SW480 (cell line): ENCODE data around the gene BET1L.
"Not testable (repeated sequence)": the region's sequence is repeated elsewhere in the genome, so short reads cannot be mapped to it uniquely, and the experiment has no call there.

Experiments used
- DNase-seq: peaks from one replicate; pipeline ENCODE4 v3.0.0-alpha.2; 2016; ENCODE audit warnings: low spot score

Gene BET1L, protein sequence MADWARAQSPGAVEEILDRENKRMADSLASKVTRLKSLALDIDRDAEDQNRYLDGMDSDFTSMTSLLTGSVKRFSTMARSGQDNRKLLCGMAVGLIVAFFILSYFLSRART

DNA sequence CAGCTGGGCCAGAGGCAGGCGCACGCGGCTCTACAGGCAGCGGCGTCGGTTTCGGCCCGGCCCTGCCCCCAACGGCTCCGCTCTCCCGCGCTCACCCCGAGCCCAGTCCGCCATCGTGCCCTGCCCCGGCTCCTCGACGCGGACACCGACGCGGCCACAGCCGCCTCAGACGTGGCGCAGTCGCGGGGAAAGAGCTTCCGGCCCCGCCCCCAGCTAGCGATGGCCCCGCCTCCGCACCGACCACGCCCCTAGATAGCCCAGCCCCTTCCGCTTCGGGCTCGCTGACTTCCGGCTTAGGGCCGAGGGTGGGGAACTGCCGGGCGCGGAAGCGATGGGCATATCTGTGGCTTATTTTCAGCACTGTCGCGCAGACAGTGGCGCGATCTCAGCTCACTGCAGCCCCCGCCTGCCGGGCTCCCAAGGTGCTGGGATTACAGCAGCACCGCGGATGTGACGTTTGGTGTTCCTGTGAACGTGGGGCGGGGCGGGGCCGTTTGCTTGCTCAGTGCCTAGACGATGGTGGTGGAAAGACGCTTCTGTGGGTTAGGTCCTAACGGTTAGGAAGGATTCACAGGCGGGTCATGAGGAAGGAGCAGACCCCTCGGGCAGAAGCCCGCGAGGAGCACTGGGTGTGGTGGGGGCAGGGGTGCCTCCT, at the start of gene BET1L, which contains the start of gene RIC8A:
Gene BET1L, minus strand, starts transcription at position 192 of the 655 bp plus-strand sequence. Its CDS starts 78 bp downstream, at position 114.
Gene RIC8A, plus strand, starts transcription at position 501 of the 655 bp plus-strand sequence. CDS start 1,147 bp downstream, outside the sequence.
- DNase-seq: peak; percentile 96

DNA sequence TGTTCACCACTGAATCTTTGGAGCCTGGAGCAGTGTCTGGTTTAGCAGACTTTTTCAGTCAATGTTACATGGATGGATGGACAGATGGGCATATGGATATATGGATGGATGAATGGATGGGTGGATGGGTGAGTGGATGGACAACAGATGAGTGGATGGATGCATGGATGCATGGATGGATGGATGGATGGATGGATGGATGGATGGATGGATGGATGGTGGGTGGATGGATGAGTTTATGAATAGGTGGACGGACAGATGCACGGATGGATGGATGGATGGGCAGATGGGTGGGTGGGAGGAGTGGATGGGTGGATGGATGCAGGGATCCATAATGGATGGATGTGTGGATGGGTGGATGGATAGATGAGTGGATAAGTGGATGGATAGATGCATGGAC, 48.6 kb upstream of the BET1L start:
- DNase-seq: no peak

DNA sequence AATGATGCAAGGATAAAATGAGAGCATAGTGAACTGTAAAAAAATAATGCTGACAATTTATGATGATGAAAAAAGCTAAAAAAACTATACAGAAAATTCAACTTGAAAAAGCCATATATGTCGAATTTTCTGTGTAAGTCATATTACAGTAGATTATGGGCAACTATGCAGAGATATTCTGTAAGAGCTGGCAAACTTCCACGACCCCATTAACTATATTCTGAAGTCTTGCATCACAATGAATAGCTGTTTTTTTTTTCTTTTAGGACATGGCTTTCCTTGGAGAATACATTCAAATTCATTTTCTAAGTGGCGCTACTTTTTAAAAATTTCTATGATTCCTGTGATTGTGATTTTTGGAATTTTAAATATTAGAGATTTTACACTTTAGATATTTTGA, 48.0 kb upstream of the BET1L start:
- no peak for DNase-seq

DNA sequence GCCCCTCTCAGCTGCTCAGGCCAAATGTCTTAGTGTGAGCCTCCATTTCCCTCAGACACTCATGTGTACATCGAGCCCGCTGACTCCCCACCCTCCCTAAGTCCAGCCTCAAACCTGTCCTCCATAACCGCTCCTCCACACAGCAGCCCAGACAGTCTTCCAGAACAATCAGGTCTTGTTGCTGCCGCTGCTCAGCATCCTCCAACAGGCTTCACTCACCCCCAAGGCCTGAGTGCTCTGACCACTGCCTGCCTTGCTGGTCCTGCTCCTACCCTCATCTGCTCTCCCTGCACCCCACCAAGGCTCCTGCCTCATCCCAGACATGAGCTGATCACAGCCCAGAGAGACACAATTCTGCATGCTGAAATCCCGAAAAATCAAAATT, 46.7 kb upstream of the BET1L start:
- no peak for DNase-seq

DNA sequence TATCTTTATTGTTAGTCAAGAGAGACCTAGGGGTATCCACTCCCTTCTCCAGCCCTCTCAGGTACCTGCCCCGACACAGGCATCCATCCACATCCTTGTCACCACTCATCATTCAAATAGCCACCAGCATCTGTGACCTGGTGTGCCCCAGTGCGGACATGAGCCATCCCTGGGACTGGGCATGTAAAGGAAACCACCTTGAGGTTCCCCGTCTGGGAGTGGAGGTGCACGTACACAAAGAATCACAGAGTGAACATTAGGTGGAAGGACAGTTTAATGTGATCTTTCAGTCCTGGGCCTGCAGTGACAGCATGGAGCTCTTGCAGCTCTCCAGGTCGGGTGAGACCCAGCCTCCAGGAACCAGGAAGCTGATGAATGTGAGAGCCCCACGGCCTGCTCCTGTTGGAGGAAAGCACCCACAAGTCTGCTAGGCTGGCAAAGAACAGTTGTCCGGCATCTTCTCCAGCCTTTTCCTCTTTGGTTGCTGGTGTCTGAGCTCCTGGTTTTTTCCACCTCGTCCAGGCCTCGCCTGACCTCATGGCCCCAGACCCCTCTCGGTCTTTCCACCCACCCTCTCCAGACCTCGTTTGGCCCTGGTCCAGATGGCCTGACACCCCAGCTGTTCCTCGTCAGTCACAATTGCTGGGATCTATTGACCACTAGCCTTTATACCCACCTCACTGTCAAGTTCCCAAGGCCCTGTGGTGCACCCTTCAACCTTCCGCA, 46.1 kb upstream of the BET1L start:
- DNase-seq: no peak

DNA sequence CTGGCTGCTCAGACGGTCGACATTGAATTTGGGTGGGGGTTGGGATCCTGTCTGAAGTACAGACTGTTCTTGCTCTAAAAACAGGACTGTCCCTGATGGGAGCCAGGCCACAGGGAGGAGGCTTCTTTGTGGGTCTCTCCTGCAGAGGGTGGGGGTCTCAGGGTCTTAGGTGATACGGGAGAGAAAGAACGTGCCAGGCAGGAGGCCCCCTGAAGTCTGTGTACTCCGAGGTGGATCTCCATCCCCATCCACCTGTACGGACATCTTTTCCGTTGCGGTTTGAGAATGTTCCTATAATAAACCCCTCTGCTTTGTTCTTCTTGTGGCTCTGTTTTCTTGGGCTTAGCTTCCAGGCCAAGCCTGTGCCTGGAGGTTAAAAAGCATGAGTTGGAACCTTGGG, 45.5 kb upstream of the BET1L start:
- DNase-seq: no peak

DNA sequence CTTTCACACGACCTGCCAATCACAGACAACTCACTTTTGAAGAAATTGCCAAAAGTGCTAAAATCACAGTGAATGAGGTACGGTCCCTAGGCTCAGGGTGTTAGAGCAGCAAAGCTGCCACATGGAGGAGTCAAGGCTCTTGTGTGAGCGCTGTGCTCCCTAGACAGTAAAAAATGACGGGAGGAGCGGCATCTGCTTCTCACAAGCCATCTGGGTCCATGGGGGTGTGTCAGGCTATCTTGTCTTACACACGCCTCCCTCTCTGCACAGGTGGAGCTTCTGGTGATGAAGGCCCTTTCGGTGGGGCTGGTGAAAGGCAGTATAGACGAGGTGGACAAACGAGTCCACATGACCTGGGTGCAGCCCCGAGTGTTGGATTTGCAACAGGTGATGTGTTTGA, 44.4 kb upstream of the BET1L start:
- DNase-seq: no peak

DNA sequence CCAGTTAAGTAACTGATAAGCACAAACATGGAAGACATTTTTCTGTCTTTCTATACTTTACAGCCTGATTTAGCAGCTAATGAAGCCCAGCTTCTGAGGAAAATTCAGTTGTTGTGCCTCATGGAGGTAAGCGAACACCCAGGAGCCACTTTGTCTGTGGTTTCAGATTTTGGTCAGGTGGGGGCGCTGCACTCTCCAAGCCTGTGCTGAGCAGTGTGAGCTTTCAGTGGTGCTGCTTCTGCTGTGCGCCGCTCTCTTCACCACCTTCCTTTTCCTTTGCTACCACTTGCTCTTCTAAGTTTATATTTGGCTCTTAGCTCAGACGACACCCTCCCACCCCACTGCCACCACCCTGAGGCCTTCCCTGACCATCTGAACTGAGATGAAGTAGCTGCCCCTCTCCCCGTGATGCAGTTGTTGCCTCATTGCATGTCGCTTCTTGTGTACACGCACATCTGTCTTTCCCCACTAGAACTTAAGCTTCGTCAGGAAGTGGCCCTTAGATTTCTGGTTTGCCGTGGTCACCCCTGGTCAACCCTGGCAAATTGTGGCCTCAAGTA, 43.6 kb upstream of the BET1L start:
- no peak for DNase-seq

DNA sequence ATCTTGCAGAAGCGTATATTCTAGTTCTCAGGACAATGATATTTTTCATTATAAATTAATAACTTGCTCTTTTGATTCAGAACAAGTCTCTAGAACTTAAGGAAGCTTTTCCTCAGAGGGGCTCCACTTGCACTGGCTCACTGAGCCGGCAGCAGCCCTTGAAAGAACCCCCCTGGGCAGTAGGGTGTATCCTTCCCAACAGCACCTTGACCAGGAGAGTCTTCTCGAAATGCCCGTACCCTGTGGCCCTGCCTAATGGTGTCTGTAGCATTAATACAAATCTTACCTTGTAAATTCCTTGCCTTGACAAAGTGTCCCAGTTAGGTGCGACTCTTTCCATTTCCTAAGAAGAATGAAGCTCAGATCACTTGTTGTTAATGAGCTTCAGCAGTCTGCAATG, 43.1 kb upstream of the BET1L start:
- no peak for DNase-seq

DNA sequence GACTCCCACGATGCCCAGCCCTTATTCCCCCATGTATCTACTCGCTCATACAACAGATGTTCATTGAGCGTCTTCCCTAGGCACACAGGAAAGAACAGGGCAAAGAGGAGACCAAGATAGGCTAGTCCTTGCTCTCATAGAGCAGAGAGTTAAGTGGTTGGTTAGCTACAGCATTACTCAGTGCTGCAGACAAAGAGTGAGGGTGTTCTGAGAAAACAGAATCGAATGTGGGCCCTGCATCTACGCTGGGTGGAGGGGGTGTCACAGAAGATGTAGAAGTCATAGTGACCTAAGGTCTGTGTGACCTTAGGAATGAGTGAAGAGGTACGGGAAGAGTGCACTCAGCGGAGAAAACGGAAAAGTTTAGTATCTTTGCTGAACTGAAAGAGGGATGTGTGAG, 41.9 kb upstream of the BET1L start:
- no peak for DNase-seq

DNA sequence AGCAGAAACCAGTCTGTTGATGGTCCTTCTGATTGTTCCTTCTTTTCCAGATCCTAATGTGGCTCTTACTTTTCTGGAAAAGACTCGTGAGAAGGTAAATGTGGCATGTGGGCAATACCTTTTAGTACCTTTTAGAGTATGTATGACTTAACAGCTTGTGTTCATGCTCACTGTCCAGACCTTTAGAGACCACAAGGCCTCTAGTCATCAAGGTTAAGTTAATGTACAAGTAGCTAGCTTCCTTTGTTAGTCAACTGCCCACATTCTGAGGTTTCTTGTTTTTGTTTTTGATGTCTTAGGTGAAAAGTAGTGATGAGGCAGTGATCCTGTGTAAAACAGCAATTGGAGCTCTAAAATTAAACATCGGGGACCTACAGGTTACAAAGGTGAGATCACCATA, 37.2 kb upstream of the BET1L start:
- no peak for DNase-seq

DNA sequence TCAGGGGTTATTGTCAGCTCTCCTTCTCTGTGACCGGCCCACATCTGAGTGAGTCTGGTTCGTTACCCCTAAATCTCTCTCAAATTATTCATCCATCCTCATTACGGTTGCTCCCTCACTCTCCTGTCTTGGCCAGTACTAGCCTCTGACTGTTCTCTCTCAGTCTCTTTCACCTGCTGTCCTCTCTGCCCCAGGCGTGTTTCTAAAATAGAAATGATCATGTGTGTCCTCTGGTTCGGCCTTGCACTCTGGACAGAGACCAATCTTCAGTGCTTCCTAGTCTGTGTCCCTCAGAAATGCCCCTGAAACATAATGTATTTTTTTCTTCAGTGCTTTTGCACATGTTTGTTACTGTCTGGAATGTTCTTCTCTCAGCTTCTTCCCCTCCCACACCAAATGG, 34.4 kb upstream of the BET1L start:
- no peak for DNase-seq

DNA sequence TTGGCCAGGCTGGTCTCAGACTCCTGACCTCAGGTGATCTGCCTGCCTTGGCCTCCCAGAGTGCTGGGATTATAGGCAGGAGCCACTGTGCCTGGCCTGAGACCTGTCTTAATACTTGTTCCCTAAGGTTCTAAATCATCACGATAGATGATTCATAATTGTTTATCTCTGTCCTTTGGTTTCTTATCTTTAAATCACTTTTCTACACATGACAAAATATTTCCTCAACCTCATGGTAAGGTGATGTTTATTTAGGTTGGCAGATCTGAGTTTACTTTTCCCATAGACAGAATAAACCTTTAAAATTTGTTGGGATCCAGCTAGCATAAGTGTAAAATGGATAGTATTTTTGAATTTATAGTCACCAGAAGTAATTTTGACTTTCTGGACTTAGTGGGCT, 33.1 kb upstream of the BET1L start:
- no peak for DNase-seq

DNA sequence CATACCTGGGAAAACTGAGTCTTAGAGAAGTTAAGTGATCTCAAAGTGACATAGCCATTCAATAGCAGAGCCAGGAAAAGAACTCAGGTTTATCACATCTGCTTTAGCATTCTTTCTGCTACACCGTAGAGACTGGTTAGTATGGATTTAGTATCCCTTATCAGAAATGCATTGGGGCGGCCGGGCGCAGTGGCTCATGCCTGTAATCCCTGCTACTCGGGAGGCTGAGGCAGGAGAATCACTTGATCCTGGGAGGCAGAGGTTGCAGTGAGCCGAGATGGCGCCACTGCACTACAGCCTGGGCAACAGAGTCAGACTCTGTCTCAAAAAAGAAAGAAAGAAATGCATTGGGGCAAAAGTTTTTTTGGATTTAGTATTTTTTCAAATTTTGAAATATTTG, 31.1 kb upstream of the BET1L start:
- not testable (repeated sequence) for DNase-seq

DNA sequence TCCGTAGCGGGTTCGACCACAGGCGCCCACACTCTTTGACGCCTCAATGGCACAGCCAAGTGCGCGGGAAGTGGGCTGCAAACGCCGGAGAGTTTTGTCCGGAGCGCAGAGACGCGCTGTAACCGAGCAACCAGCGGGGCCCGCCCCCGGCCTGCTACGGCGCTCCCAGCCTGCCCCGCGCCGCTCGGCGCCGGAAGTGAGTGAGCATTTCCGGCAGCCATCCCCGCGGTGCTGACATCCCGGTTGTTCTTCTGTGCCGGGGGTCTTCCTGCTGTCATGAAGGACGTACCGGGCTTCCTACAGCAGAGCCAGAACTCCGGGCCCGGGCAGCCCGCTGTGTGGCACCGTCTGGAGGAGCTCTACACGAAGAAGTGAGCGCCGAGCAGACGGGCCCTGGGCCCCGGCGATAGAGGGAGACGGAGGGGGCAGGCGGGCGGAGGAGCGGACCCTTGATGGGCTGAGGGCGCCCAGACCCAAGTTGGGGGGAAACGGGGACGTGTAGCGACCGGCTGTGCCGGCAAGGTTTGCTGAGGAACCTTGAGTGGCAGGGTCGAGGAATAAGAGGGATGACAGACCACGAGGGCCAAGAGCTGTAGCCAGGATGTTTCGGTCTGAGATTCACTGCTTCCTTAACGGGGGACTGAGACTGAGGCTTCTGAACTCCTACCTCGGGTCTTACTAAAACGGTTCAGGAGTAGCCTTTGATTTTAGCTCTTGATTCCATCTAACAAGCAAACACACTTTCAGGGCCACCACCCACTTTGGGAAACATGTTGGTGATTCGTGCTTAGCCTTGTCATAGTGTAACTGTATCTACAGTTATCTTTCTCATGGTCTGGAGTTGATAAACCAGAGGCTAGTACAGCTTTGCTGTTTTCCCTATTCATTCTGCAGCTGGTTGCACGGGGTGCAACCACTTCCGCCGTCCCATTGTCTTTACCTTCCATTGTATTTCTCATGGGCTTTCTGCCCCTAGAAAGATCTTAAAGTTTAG, 29.9 kb upstream of the BET1L start, which contains the start of gene PSMD13:
Gene PSMD13, plus strand, starts transcription at position 203 of the 994 bp plus-strand sequence. Its CDS starts 74 bp downstream, at position 277.
- DNase-seq: peak; percentile 82

DNA sequence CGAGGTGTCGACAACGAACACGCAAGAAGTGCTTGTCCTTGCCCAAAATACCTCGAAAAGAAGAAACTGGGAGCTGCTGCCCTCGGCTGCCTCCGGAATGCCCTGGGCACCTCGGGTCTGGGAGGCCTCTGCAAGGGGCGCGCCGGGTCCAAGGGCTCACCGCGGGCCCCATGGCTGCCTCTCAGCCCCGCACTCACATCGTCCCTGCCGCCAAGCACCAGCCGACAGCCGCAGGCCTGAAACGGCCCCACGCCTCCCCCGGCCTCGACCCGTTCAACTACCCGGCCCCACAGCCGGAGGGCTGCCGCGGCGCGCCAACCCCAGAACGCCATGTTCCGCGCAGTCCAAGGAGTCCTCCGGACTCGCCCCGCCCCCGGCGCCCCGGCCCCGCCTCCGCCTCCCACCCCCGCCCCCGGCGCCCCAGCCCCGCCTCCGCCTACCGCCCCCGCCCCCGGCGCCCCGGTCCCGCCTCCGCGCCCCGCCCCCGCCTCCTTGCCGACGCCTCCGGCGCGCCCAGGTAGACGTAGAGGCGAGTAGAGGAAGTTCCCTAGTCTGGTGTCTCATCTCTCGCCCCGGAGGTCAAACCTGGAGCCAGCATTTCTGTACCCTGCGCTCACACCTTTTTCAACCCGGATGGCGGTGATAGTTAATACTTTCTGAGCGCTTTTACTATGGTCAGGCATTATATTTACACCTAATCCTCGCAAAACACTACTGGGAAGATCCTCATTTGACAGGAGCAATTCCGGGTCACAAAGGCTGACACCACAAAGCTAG, 29.0 kb upstream of the BET1L start, which contains the start of gene SIRT3:
Gene SIRT3, minus strand, starts transcription at position 346 of the 777 bp plus-strand sequence. Its CDS starts 14 bp downstream, at position 332.
- peak; percentile 90 for DNase-seq

DNA sequence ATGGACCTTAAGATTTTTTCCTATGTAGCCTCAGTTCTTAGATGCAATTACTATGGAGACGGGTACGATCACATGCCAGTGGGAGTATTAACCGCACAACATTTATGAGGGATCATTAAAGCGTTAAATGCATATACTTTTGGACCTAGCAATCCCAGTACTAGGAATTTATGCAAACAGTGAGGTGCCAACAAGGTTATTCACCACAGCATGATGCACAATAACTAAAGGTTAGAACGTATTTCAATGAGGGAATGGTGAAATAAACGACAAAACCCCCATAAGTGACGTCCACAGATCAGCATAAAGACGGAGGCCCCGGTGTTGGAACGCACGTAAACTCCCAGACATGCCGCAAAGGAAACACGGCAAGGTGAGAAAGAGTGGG, 28.4 kb upstream of the BET1L start:
- no peak for DNase-seq

DNA sequence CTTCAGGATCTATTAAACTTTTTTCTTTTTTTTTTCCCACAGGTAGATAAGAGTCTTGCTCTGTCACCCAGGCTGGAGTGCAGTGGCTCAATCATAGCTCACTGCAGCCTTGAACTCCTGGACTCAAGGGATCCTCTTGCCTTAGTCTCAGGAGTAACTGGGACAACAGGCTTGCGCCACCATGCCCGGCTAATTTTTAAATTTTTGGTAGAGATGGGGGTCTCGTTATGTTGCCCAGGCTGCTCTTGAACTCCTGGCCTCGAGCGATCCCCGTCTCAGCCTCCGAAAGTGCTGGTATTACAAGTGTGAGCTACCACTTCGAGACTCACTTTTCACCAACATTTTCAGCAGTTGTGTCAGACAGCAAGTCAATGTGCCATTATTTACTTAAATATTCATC, 28.0 kb upstream of the BET1L start:
- no peak for DNase-seq

DNA sequence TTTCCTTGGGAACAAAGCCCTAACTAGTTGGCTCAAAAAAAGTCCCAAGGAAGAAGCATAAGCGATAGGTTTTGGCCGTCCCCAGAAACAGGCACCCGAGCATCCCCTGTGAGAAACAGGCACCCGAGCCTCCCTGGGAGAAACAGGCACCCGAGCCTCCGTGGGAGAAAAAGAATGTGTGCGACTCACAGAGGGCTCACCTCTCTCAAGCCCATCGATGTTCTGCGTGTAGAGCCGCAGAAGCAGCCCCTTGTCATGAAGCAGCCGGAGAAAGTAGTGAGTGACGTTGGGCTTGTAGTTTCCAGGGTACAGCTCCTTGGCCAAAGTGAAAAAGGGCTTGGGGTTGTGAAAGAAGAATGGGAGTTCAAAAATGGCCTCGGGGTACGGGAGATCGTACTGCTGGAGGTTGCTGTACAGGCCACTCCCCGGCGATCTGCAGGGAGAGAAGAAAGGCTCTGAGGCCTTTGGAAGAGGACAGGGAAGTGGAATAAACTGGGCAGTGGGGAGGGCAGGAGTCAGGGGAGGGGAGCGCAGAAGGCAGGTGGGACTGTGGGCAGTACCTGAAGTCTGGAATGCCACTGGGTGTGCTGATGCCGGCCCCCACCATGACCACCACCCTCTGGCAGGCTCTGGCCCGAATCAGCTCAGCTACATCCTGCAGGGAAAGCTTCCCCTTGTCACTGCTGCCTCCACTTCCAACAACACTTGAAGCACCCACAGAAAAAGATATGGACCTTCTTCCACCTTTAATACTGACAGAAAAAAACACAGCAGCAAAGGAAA, 25.8 kb upstream of the BET1L start:
- DNase-seq: no peak

DNA sequence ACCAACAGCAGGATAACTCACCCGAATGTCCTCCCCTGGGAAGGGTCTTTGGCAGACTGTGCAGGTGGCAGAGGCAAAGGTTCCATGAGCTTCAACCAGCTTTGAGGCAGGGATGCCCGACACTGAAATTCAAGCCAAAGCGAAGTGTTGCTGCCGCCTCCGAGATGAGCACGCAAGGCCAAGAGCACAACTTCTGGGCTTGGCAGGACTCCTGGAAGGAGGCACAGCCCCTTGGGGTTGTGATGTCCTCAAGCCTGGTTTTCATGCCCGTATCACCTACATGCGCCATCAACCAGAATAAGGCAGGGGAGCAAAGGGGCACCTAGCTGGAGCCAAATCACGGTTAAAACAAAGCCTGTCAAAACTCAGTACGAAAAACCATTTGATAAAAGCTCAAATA, 23.2 kb upstream of the BET1L start:
- DNase-seq: no peak
